Activated naive CD8-positive, alpha-beta T cell treated with anti-CD3 and anti-CD28 coated beads for 36 hours (primary cell): ENCODE data around the gene B4GALT4. TPM values are rescaled to one million over a fixed set of nuclear protein-coding genes. Genes with fewer than 3 reads are reported as not detected.
"Not testable (repeated sequence)": the region's sequence is repeated elsewhere in the genome, so short reads cannot be mapped to it uniquely, and the experiment has no call there.

ENCODE experiments used
- DNase-seq: peaks from one replicate; pipeline ENCODE4 v3.0.0; 2021
- H3K27ac Mint-ChIP-seq: one replicate; pipeline ENCODE4 v1.8.0; 2022; ENCODE audit warnings: mild to moderate bottlenecking, moderate library complexity, mixed read lengths
- H3K27me3 Mint-ChIP-seq: one replicate; pipeline ENCODE4 v1.8.0; 2022; ENCODE audit warnings: mild to moderate bottlenecking, mixed read lengths
- H3K36me3 Mint-ChIP-seq: one replicate; pipeline ENCODE4 v1.8.0; 2021; ENCODE audit warnings: mild to moderate bottlenecking, mixed read lengths
- H3K4me1 Mint-ChIP-seq: one replicate; pipeline ENCODE4 v1.8.0; 2021; ENCODE audit warnings: mixed read lengths
- H3K4me3 Mint-ChIP-seq: one replicate; pipeline ENCODE4 v1.8.0; 2022; ENCODE audit warnings: mild to moderate bottlenecking, moderate library complexity, mixed read lengths
- H3K9me3 Mint-ChIP-seq: one replicate; pipeline ENCODE4 v1.8.0; 2022; ENCODE audit warnings: mixed read lengths
- total RNA-seq, 2 experiments: library from RNA; stranded (reverse); gene quantifications; one replicate each; pipeline ENCODE4 v1.2.3, GENCODE V29; 2021

Gene B4GALT4
- 10 to 100 TPM; 14.2 to 14.4 TPM for total RNA-seq

GRCh38 chr3:119240591-119241434 lies at the start of gene B4GALT4:
Gene B4GALT4, minus strand, starts transcription at chr3:119240878. Its CDS starts 10,779 bp downstream, at chr3:119230099.
- H3K4me1 Mint-ChIP-seq: peaks cover 35% of the 10 kb centered on the region
- peak within 1 kb of the TSS; percentile 82 for H3K4me3 Mint-ChIP-seq
- peak within 1 kb of the TSS; percentile 89 for H3K27ac Mint-ChIP-seq

GRCh38 chr3:119289404-119289770 lies 48.7 kb upstream of the B4GALT4 start:
- H3K36me3 Mint-ChIP-seq: peaks cover 5% of the 10 kb centered on the region
- H3K4me3 Mint-ChIP-seq: no peak overlapping the region
- peaks cover 17% of the 10 kb centered on the region for H3K4me1 Mint-ChIP-seq
- H3K9me3 Mint-ChIP-seq: peaks cover 11% of the 10 kb centered on the region
- no peaks in the 10 kb centered on the region for H3K27me3 Mint-ChIP-seq
- DNase-seq: no peak
- H3K27ac Mint-ChIP-seq: no peak overlapping the region

More at GRCh38 chr3:119240591-119241434, at the start of gene B4GALT4:
- Mint-ChIP-seq H3K27me3 (no peaks in the 10 kb centered on the region), H3K9me3 (no peaks in the 10 kb centered on the region), H3K36me3 (peaks cover 9% of the 10 kb centered on the region)
- DNase-seq: peak; percentile 81

GRCh38 chr3:119288669-119289403 lies 48.2 kb upstream of the B4GALT4 start:
- no peak overlapping the region for H3K27ac Mint-ChIP-seq
- peaks cover 14% of the 10 kb centered on the region for H3K9me3 Mint-ChIP-seq
- peaks cover 17% of the 10 kb centered on the region for H3K4me1 Mint-ChIP-seq
- peaks cover 5% of the 10 kb centered on the region for H3K36me3 Mint-ChIP-seq
- no peak for DNase-seq
- H3K27me3 Mint-ChIP-seq: no peaks in the 10 kb centered on the region
- H3K4me3 Mint-ChIP-seq: no peak overlapping the region

GRCh38 chr3:119279584-119280243 lies 39.0 kb upstream of the B4GALT4 start:
- Mint-ChIP-seq H3K4me1 (peaks cover 8% of the 10 kb centered on the region), H3K27me3 (no peaks in the 10 kb centered on the region), H3K36me3 (peaks cover 6% of the 10 kb centered on the region), H3K27ac (no peak overlapping the region), H3K9me3 (peaks cover 22% of the 10 kb centered on the region), H3K4me3 (no peak overlapping the region)
- no peak for DNase-seq

GRCh38 chr3:119279101-119279554 lies 38.5 kb upstream of the B4GALT4 start:
- H3K9me3 Mint-ChIP-seq: peaks cover 22% of the 10 kb centered on the region
- peaks cover 12% of the 10 kb centered on the region for H3K4me1 Mint-ChIP-seq
- no peak overlapping the region for H3K27ac Mint-ChIP-seq
- no peak for DNase-seq
- no peaks in the 10 kb centered on the region for H3K27me3 Mint-ChIP-seq
- no peak overlapping the region for H3K4me3 Mint-ChIP-seq
- peaks cover 6% of the 10 kb centered on the region for H3K36me3 Mint-ChIP-seq

- H3K4me1 Mint-ChIP-seq: peaks cover 12% of the 10 kb centered on the region
- no peak for DNase-seq
- H3K9me3 Mint-ChIP-seq: peaks cover 3% of the 10 kb centered on the region
- peaks cover under 1% of the 10 kb centered on the region for H3K36me3 Mint-ChIP-seq
- H3K27me3 Mint-ChIP-seq: no peaks in the 10 kb centered on the region
- no peak overlapping the region for H3K27ac Mint-ChIP-seq
- H3K4me3 Mint-ChIP-seq: no peak overlapping the region
Measured at GRCh38 chr3:119276680-119277079, 36.0 kb upstream of the B4GALT4 start.

GRCh38 chr3:119270212-119270611 lies 29.5 kb upstream of the B4GALT4 start:
- H3K4me3 Mint-ChIP-seq, H3K9me3 Mint-ChIP-seq, H3K4me1 Mint-ChIP-seq, H3K27ac Mint-ChIP-seq, DNase-seq, H3K36me3 Mint-ChIP-seq, H3K27me3 Mint-ChIP-seq: not testable (repeated sequence)

GRCh38 chr3:119261055-119261454 lies 20.4 kb upstream of the B4GALT4 start:
- no peak for DNase-seq
- Mint-ChIP-seq H3K27ac (no peak overlapping the region), H3K4me1 (peaks cover 4% of the 10 kb centered on the region), H3K9me3 (no peaks in the 10 kb centered on the region), H3K36me3 (no peaks in the 10 kb centered on the region), H3K4me3 (no peak overlapping the region), H3K27me3 (no peaks in the 10 kb centered on the region)

- peaks cover 4% of the 10 kb centered on the region for H3K4me1 Mint-ChIP-seq
Measured at GRCh38 chr3:119259821-119260220, 19.1 kb upstream of the B4GALT4 start.

GRCh38 chr3:119258915-119259314 lies 18.2 kb upstream of the B4GALT4 start:
- peaks cover 4% of the 10 kb centered on the region for H3K4me1 Mint-ChIP-seq
- no peaks in the 10 kb centered on the region for H3K27me3 Mint-ChIP-seq
- no peaks in the 10 kb centered on the region for H3K9me3 Mint-ChIP-seq
- H3K4me3 Mint-ChIP-seq: no peak overlapping the region
- H3K36me3 Mint-ChIP-seq: no peaks in the 10 kb centered on the region
- no peak overlapping the region for H3K27ac Mint-ChIP-seq
- DNase-seq: no peak

More at GRCh38 chr3:119259821-119260220, 19.1 kb upstream of the B4GALT4 start:
- Mint-ChIP-seq H3K27ac (no peak overlapping the region), H3K4me3 (no peak overlapping the region), H3K36me3 (no peaks in the 10 kb centered on the region), H3K9me3 (no peaks in the 10 kb centered on the region), H3K27me3 (no peaks in the 10 kb centered on the region)
- no peak for DNase-seq

- H3K27ac Mint-ChIP-seq: no peak overlapping the region
- no peaks in the 10 kb centered on the region for H3K9me3 Mint-ChIP-seq
- DNase-seq: no peak
- H3K36me3 Mint-ChIP-seq: no peaks in the 10 kb centered on the region
- no peak overlapping the region for H3K4me3 Mint-ChIP-seq
- H3K27me3 Mint-ChIP-seq: no peaks in the 10 kb centered on the region
- peaks cover 7% of the 10 kb centered on the region for H3K4me1 Mint-ChIP-seq
Measured at GRCh38 chr3:119257654-119258410, 17.2 kb upstream of the B4GALT4 start.

GRCh38 chr3:119257111-119257510 lies 16.4 kb upstream of the B4GALT4 start:
- Mint-ChIP-seq H3K27me3 (no peaks in the 10 kb centered on the region), H3K4me3 (no peak overlapping the region), H3K36me3 (no peaks in the 10 kb centered on the region), H3K27ac (no peak overlapping the region), H3K4me1 (peaks cover 7% of the 10 kb centered on the region), H3K9me3 (no peaks in the 10 kb centered on the region)
- DNase-seq: no peak

GRCh38 chr3:119255214-119255613 lies 14.5 kb upstream of the B4GALT4 start:
- no peaks in the 10 kb centered on the region for H3K36me3 Mint-ChIP-seq

GRCh38 chr3:119245778-119246177 lies 5.1 kb upstream of the B4GALT4 start:
- Mint-ChIP-seq H3K9me3 (peaks cover 14% of the 10 kb centered on the region), H3K36me3 (peaks cover 5% of the 10 kb centered on the region), H3K4me1 (peaks cover 2% of the 10 kb centered on the region), H3K27me3 (no peaks in the 10 kb centered on the region), H3K4me3 (no peak overlapping the region), H3K27ac (no peak overlapping the region)
- no peak for DNase-seq

More at GRCh38 chr3:119255214-119255613, 14.5 kb upstream of the B4GALT4 start:
- H3K27ac Mint-ChIP-seq: no peak overlapping the region
- H3K4me3 Mint-ChIP-seq: no peak overlapping the region
- no peak for DNase-seq
- H3K4me1 Mint-ChIP-seq: peaks cover 5% of the 10 kb centered on the region
- H3K27me3 Mint-ChIP-seq: no peaks in the 10 kb centered on the region
- no peaks in the 10 kb centered on the region for H3K9me3 Mint-ChIP-seq
